Non-pigmented ciliary epithelial cell (primary cell): ENCODE data around the gene NCOA5.
"Not testable (repeated sequence)": the region's sequence is repeated elsewhere in the genome, so short reads cannot be mapped to it uniquely, and the experiment has no call there.

Experiments used
- DNase-seq: peaks from one replicate; pipeline ENCODE4 v3.0.0-alpha.2; 2010; ENCODE audit warnings: low read depth

NCOA5 gene

DNA sequence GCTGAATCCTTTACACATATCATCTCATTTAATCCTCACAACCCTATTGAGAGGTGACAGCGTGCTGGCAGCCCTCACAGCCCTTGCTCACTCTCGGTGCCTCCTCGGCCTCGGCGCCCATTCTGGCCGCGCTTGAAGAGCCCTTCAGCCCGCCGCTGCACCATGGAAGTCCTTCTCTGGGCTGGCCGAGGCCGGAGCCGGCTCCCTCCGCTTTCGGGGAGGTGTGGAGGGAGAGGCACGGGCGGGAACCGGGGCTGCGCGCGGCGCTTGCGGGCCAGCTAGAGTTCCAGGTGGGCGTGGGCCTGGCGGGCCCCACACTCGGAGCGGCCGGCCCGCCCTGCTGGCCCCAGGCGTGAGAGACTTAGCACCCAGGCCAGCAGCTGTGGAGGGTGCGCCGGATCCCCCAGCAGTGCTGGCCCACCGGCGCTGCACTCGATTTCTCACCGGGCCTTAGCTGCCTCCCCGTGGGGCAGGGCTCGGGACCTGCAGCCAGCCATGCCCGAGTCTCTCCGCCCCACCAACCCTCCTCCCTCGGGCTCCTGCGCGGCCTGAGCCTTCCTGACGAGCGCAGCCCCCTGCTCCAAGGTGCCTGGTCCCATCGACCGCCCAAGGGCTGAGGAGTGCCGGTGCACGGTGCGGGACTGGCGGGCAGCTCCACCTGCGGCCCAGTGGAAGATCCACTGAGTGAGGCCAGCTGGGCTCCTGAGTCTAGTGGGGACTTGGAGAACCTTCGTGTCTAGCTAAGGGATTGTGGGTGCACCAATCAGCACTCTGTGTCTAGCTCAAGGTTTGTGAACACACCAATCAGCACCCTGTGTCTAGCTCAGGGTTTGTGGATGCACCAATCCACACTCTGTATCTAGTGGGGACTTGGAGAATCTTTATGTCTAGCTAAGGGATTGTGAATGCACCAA, 2.1 kb upstream of the NCOA5 start:
- not testable (repeated sequence) for DNase-seq

- no peak for DNase-seq
These were observed 670 bp downstream of the NCOA5 start for GRCh38 chr20:46089167-46089416.

- no peak for DNase-seq
These were observed 1.2 kb downstream of the NCOA5 start for GRCh38 chr20:46088409-46089166.

GRCh38 chr20:46087161-46087560, 2.6 kb downstream of the NCOA5 start:
- no peak for DNase-seq

- no peak for DNase-seq
These were observed 4.4 kb downstream of the NCOA5 start for GRCh38 chr20:46085179-46085851.

GRCh38 chr20:46084805-46085178, 5.0 kb downstream of the NCOA5 start:
- DNase-seq, result no peak

DNA sequence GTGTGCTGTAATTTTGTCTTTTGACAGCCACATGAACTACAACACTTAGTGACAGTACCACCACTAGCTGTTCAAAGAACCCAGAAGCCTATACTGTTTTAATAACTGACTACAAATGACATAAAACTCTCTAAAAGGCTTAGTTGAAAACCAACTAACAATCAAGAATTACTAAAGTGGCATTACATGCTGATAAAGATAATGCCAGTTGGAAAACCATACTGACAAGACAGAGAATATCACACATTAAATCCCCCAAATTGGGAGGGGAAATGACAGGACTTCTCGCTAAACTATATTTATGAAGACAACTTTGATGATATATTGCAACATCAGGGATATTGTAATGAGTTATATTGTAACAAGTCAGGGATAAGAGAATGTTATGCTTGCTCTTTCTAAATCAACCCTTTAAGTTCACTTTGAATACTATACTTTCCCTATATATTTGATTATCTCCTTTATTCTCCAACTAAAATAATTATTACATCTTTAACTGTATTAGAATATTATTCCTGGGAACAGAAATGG, 6.2 kb downstream of the NCOA5 start:
- DNase-seq, result no peak

DNA sequence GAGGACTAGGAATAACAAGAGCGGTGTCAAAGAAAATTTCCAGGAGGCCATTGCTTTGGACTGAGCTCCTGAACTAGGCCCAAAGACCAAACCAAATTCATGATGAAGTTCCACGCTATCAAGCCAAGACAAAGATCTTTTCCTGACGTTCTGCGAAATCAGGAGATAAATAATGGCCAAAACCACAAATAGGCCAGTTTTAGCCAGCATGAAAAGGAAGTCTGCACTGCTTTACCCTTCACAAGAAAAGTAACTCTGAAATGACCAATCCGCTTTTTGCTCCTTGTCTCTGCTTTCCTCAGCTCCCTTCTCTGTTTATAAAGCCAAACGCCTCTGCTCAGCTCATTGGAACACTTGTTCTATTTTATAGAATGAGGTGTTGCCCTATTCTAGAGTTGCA, 6.7 kb downstream of the NCOA5 start:
- no peak for DNase-seq

GRCh38 chr20:46081074-46081473, 8.7 kb downstream of the NCOA5 start:
- DNase-seq, result no peak

DNA sequence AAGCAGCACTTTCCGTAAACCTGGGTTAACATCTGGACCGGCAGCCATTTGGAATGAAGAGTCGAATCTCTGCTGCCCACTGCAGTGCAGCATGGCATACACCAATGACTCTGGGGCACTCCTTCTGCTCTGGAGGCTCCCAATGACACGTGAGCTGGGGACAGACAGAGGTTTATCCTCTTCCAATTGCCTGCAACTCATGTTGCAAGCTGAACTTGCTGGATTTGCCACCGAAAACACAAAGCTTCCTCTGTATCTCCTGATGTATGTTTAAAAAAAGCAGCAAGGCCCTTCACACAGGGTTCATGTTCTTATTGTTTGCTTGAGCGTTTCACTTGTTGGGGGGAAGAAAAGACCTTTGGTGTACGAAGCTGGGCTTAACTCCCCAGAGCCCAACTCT, 10.8 kb downstream of the NCOA5 start:
- no peak for DNase-seq

DNA sequence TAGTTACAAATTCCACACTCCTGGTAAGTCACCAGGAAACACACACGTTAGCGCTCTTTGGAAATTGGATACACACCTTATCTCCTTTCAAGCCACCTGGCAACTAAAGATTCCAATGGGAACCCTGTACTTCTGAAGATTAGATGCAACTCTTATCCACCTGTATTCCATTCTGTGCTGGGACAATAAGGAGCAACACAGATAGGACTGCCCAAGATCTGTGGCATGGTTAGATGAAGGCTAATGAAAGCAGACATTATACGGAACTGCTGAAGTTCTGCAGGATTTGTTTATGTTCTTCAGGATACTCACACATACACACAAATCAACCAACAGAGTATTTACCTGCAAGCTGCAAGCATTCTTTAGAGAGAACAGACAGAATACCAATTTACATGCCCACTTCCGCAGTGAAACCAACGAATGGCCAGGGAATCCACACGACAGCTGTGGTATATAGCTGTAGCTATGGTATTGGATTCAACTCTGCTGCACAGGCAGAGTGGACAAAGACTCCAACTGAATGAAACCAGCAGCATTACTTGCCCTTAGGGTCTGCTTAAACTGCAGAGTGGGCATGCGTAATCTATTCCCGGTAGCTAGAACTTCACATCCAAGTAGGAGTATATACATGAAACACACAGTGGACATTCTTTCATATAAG, 12.0 kb downstream of the NCOA5 start:
- no peak for DNase-seq

DNA sequence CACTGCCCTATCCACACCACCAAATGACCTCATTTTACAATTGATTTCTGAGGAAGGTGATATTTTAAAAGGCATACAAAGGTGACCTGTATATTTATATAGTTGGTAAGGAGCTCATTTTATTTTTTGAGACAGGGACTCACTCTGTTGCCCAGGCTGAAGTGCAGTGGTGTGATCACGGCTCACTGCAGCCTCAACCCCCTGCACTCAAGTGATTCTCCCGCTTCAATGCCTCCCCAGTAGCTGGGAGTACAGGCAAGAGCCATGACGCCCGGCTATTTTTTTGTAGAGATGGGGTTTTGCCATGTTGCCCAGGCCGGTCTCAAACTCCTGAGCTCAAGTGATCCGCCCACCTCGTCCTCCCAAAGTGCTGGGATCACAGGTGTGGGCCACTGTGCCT, 13.0 kb downstream of the NCOA5 start:
- DNase-seq, result no peak

DNA sequence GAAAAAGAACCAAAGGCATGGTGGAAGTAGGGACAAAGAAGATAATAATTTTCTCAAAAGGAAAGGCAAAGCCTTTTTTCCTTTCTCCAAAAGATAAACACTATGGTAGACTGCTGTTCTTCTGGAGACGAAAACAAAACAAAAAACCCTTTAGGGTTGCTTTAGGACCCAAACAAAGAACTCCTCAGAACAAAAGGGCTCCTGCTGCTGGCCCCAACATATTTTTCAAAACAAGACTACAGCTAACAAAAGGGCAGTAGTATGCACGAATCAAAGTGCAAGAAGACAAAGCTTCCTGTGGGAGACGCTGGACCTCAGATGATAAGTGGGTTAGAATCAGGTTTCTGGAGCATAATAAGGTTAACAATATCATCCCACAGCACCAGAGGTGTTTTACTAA, 15.8 kb downstream of the NCOA5 start:
- DNase-seq, result no peak

GRCh38 chr20:46073443-46073842, 16.3 kb downstream of the NCOA5 start:
- DNase-seq, result no peak

GRCh38 chr20:46073024-46073423, 16.7 kb downstream of the NCOA5 start:
- DNase-seq, result no peak

- no peak for DNase-seq
These were observed 18.2 kb downstream of the NCOA5 start for GRCh38 chr20:46071573-46071972.

DNA sequence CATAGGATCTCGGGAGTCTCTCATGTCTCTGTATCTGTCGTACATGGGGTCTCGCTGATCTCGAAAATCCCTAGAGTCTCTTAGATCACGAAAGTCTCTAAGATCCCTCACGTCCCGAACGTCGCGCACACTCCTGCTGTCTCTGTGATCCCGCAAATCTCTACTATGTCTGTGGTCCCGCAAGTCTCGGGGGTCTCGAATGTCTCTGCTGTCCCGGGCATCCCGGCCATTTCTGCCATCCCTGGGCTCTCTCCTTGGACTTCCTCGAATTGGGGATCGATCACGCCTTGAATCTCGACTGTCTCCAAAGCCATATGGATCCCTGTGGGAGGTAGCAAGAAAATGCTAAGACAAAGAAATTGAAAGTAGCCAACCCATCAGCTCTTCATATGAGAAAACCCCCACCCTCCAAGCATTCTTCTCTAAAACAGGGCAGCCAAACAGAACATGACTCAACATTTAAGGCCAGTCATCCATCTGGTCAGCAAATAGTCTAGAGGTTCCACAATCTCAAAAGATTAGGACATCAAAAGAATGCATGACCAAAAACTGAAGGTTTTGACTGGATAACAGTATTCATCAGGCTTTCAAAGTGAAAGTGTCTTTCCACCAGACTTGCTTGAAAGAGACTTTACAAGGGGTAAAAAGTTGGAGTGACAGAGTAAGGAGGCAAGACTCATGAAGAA, 19.4 kb downstream of the NCOA5 start:
- peak; percentile 76 for DNase-seq

DNA sequence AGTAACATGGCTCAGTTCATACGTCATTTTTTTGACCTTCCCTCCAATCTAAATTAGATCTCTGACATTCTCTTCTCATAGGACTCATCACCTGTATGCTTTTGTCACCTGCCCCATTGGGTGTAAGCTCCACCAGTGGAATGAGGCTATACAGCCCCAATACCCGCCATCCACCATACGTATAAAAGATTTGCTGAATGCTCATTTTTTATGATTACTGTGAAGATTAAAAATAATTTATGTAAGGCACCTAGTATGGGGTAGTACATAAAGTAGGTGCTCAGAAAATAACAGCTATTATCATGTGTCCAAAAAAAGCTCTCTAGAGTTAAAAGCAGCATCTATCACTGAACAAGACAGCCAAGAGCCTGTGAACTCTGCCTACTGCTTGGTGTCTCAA, 24.1 kb downstream of the NCOA5 start:
- no peak for DNase-seq

DNA sequence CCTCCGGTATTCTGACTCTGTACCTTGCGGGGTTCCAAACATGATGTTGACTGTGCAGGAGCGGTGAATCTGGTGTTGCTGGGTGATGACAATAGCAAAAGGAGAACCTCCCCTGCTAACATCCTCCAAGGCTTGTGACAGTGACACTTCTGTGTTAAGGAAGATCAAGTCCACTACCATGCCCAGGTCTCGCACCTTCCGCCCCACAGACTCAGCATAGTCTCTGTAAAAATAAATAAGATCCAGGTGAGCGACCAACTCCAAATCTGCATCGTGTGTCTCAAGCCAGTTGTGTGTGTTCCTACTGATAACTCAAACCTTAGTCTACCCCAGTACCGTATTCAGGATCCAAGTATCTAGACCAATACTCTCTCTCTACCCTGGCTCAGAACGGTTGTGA, 24.8 kb downstream of the NCOA5 start:
- DNase-seq, result no peak

DNA sequence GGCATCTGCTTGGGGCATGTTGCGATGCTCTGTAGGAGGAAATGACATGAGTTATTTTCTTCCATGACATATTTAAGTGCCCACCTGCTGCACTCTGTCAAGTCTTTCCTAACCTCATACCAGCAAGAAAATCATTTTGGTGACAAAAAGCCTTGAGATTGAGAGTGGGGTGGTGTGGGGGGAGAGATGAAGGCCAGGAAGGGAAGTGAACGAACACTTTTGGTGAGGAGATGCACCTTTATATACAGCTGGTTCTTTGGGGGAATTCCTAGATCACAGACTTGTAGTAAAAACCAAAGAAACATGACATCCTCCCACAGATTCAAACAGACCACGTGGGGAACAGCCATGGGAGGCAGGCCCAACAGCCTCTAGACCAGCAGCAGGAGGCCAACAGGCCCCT, 26.1 kb downstream of the NCOA5 start:
- DNase-seq, result no peak

- DNase-seq, result no peak
These were observed 26.6 kb downstream of the NCOA5 start for GRCh38 chr20:46063151-46063550.

DNA sequence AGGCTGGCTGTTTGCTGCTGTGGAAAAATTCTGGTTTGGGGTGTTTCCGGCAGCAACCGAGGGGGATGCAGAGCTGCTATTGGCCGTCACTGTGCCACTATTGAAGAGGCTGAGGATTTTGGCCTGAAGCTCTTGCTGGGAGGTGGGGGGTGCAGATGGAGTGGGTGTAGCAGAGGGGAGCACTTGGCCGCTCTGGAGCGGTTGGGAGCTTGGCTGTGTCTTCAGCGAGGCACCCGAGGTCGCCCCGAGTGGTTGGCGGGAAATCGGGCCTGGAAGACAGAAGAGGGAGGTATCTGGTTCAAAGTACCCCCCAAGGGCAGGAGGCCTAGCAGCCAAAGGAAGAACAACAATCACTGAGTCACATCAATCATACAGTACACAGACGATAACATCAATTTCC, 27.1 kb downstream of the NCOA5 start:
- DNase-seq, result no peak
